LHCN-M2 (cell line): Measurements from ENCODE around the gene MRRF. TPM values are rescaled to one million over a fixed set of nuclear protein-coding genes. Genes with fewer than 3 reads are reported as not detected.
"Not testable (repeated sequence)": the region's sequence is repeated elsewhere in the genome, so short reads cannot be mapped to it uniquely, and the experiment has no call there.

ENCODE experiments used
- DNase-seq: peaks from one replicate; pipeline ENCODE4 v3.0.0-alpha.2; 2012; ENCODE audit warnings: low read depth
- total RNA-seq: library from RNA; depleted of rRNA; stranded (reverse); fragments of >200 nt; gene quantifications from 2 replicates; pipeline ENCODE4 v1.2.3, GENCODE V29; 2014

Gene MRRF
- total RNA-seq, 1 experiment from 2014 or later, result 46.6 TPM

DNA sequence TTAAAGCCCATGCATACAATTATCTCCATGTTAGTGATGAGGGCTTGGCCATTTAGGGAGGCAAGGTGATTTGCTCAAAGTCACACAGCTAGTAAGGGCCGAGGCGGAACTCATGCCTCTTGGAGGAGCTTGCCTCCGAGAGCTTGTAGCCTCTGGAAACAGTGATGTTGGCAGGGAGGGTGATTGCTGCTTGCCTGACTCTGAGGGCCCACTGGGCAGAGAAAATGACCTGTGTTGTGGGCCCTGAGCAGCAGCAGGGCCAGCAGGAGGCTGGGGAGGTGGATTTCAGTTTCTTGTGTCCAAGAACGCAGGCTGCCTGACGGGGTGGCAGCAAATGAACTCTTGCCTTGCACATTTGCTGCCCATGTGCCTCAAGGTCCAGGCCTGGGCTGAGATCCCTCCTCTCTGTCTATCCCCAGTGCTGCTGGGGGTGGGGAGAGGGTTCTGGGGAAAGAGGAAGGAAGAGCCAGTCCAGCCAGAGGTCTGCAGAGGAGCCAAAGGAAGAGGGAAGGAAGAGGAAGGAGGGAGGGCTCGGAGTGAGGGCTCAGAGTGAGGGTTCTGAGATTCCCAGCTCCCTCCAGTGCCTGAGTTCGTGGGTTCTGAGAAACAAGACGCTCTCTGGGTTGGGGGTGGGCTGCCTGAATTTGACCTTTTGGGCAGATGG lies 90.0 kb downstream of the MRRF start:
- DNase-seq, result no peak

- DNase-seq, result no peak
Measured at GRCh38 chr9:122355336-122355875, 90.7 kb downstream of the MRRF start.

DNA sequence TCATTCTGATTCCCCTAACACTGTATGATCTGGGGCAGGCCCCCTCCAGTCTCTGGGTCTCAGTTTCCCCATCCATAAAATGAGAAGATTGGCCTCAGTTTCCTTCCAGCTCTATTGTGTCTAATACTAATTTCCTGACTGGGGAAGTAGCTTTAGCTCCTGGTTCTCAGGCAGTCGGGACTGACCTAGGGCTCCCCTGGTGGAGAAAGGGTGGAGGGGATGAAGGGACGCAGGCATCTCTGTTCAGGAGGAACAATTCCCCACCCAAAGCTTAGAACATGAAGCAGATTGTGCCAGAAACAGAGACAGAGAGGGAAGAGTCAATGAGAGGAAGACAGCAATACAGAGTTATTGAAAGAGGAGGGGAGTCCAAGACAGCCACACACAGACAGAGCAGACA lies 91.9 kb downstream of the MRRF start:
- DNase-seq, result no peak

DNA sequence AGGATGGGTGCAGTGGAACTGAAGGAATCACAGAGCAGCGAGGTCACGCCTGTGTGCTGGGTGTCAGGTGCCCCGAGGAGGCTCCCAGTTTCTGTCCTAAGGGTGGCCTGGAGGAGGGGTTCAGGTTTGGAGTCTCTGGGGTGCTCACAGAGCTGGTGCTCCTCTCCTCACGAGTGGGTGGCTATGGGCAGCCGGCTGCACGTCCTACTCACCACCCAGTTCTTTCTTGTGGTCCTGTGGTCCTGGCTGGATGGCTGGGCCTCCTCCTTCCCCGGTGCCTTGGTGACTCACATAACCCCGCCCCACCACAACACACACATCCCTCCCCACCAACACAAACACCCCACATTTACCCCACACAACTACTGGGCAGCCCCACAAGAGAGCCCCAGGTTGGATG lies 96.2 kb downstream of the MRRF start:
- DNase-seq, result peak; percentile 35

DNA sequence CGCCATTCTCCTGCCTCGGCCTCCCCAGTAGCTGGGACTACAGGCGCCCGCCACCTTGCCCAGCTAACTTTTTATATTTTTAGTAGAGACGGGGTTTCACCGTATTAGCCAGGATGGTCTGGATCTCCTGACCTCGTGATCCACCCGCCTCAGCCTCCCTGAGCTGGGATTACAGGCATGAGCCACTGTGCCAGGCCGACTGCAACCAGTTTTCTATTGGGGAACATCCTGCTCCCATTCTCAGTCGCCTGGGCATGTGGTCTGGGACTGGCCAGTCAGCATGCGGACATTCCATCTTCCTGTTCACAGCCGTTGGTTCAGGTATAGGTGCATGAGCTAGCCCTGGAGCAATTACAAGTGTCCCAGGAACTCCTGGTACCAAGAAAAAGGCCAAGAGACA lies 98.4 kb downstream of the MRRF start:
- not testable (repeated sequence) for DNase-seq

DNA sequence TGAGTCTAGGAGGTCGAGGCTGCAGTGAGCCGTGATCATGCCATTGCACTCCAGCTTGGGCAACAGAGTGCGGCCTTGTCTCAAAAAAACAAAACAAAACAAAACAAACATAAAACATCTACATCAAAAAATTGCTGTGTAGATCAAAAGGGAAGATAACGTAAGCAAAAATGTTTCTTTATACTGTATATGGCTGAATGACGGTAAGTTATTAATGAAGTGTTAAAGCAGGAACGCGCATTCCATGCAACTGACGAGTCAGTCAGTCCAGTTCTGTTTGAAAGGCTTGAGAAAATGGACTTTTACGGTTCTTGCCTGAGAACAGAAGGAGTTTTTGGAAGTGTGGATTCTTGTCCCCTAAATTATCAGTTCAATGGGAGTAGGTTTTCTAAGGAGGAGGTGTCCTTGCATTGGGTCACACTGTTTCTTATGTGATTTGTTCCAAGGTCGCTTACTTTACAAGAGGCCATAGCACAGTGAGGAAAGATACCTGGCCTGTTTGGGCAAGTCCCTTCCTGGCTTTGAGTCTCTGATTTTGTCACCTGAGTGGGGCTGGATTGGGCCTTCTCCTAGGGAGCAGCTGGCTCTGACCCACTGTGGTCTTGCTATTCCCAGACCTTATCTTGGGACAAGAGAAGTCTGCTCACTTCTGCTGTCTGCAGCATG lies 99.6 kb downstream of the MRRF start:
- no peak for DNase-seq

DNA sequence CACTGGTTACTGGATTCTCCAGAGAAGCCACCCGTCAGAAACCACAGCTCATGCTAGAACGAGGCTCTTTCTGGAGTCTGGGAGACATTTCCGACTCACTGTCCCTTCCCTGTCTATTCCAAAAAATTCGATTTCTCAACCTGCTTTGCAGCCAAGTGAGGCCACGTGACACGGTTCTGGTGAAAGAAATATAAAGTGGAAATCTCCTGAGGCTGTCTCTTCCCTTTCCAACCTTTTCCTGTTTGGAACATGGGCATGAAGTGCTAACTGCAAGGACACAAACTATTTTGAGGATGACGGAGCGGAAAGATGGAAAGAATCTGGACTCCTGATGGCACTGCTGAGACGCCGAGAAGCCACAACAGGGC lies 100.1 kb downstream of the MRRF start:
- DNase-seq, result no peak

- no peak for DNase-seq
Measured at GRCh38 chr9:122366074-122366660, 101.5 kb downstream of the MRRF start.

DNA sequence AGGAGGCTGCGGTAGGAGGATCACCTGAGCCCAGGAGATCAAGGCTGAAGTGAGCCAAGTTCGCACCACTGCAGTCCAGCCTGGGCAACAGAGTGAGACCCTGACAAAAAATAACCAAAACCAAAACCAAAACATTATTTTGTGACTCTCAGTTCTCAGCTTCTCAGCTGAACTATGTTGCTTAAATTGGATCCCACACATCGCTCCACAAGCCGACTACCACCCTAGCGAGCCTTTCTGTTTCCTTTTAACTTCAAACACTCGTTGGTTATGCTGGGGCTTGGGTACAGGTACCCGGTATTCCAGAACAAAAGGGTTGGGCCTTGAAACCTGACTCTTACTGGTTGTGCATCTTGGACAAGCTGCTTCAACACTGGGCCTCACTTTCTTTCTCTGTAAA lies 102.4 kb downstream of the MRRF start:
- DNase-seq, result no peak

- DNase-seq, result no peak
Measured at GRCh38 chr9:122367774-122368460, 103.2 kb downstream of the MRRF start.

DNA sequence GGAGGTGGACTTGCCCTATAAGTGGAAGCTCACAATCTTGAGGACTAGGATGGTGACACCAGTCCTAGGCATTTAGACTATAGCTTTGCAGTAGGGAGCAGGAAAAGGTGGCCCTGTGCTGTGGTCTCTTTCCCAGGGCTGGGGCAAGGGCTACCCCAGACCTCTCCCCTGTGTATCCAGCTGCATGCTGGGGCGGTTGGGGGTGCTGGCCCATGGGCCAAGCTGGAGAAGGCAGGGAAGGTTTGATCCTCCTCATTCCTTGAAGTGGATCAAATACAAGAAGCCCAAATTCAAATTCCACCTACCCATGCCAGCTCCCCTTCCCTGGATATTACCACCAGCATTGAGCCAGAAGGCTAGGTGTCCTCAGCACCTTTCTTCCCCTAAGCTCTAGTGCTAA lies 104.0 kb downstream of the MRRF start:
- DNase-seq, result no peak

GRCh38 chr9:122370303-122370702 lies 105.6 kb downstream of the MRRF start:
- no peak for DNase-seq

DNA sequence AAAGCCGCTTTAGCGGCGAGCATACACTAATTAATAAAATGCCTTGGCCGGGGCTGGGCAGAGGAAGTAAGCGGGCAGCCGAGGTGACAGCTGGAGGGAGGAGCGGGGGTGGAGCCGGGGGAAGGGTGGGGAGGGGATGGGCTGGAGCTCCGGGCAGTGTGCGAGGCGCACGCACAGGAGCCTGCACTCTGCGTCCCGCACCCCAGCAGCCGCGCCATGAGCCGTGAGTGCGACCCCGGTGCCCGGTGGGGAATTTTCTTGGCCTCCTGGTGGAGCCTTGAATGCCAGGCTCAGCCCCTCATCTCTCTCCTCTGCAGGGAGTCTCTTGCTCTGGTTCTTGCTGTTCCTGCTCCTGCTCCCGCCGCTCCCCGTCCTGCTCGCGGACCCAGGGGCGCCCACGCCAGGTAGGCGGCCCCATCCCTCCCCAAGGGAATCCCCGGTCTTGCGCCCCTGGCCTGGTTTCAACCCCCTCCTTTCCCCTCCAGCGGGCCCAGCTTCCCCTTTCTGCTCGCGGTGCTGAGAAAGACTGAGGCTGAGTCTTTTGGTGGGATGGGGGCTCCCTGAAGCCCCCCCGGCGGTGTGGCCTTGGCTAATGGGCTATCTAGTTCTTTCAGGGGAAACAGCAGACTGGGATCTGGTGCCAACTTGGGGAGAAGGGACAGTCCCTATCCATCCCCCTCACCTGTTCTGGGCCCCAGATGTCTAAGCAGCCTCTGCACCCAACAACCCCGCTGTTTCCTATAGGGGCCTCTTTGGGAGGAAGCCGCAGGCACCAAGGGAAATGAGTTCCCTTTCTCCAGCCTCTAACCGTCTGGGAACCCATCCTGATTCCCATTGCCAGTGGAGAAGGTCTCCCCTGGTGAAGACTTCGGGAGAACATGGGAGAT lies 106.4 kb downstream of the MRRF start, which contains the start of gene PTGS1:
PTGS1 (plus strand) TSS at position 156 of the 887 bp plus-strand sequence; CDS start at position 217, 61 bp downstream.
- no peak for DNase-seq

DNA sequence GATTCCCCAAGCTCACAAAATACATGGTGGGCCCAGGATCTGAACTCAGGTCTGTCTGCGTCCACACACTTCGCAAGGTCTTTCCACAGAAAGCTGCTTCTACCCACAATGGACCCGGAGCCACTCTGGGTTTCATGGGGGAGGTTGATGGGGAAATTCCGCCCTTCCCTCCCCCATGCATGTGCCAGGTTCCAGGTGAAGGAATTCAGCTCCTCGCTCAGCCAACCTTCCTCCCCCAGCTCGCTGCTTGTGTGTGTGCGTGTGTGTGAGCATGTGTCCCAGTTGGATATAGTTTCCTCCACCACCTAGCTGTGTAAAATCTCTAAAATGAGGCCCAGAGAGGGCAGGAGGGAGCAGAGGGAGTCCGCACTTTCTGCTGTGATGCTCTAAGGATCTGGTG lies 107.2 kb downstream of the MRRF start:
- DNase-seq, result no peak

GRCh38 chr9:122372856-122373845 lies 108.5 kb downstream of the MRRF start:
- no peak for DNase-seq

DNA sequence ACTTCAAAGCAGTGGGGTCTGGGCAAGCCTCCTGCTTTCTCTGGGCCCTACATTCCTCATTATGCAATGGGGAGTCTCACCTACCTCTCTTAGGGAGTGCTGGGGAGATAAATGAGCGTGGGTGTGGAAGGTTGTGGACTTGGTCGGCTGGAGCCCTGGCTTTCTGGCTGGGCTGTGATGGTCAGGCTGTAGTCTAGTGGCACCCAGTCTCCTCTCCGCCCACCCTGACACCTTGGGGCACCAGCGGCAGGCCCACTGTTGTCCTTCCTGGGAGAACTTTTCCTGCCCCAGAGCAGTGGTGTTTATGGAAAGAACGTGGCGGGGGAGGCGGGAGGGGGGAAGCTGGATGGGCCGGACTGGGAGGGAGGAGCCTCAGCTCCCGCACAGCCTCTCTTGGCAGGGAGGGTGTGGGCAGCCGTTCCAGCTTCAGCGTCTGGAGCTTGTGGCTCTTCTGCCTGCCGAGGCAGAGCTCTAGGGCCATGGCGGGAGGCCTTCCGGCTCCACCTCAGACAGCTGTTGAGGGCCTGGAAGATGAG lies 110.3 kb downstream of the MRRF start:
- DNase-seq, result no peak

GRCh38 chr9:122376796-122377195 lies 112.1 kb downstream of the MRRF start:
- DNase-seq, result no peak

DNA sequence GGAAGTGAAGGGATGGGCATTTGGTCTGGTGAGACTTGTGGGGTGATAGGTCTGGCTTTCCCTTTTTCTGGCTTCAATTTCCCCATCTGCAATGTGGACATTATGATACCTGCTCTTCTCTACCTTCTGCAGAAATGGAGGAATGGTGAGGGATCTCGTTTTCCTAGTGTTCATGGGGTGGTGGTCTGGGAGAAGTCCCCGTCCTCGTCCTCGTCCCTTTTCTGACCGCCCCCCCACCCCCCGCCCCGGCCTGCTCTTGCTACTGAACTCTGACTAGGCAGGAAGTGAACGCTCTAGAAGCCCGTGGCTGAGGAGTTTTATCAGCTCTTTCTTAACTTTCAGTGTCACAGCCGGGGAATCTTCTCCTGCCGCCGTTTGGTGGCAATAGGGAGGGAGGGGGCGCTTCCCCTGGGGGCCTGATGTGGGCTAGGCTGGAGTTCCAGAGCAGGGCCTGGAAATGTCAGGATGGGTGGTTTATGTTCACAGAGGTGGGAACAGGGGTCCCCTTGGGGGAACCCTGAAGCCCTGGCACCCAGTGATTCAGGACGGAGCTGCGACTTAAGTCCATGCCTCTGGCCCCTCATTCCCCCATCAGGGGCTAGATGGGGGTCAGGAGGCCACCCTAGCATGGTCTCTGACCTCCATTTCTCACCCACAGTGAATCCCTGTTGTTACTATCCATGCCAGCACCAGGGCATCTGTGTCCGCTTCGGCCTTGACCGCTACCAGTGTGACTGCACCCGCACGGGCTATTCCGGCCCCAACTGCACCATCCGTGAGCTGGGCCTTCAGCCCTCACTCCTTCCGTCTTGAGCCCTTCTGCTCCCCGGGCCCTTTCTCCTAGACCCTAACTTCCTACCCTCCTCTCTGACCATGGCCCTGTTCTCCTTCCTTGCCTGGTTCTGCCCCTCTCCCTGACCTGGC lies 112.8 kb downstream of the MRRF start:
- DNase-seq, result no peak

DNA sequence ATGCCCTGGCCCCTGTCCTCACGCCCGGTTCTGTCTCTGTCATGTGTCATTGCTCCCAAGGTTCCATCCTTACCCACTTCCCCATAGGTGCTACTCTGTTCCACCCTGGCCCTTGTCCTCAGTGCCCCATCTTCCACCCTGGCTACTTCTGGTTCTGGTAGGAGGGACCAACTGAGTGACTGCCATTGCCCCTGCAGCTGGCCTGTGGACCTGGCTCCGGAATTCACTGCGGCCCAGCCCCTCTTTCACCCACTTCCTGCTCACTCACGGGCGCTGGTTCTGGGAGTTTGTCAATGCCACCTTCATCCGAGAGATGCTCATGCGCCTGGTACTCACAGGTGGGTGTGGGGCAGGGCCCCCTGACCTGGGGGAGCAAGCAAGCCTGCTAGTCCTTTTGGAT lies 113.6 kb downstream of the MRRF start:
- DNase-seq, result no peak
